HepG2 (cell line): Measurements from ENCODE around the gene TRAPPC10. TPM values are rescaled to one million over a fixed set of nuclear protein-coding genes. Genes with fewer than 3 reads are reported as not detected.
A peak's percentile ranks its signal among the peaks of the same experiment; 100 is the strongest.

Source experiments
- ASH2L ChIP-seq: fragments of 300-600, 200-600 bp; sonication (generic); IDR thresholded peaks from 2 replicates; pipeline ENCODE4 v1.7.0; 2017; ENCODE audit warnings: low read depth, mild to moderate bottlenecking, moderate library complexity, mixed read lengths, low read length; ENCODE audit not compliant: insufficient read length
- BCL3 ChIP-seq: sonication (generic); formaldehyde crosslinking; IDR thresholded peaks from 2 replicates; pipeline ENCODE4 v1.5.1; 2020; ENCODE audit warnings: mild to moderate bottlenecking, missing genetic modification reagents, moderate library complexity
- CSRNP2 ChIP-seq: sonication (generic); formaldehyde crosslinking; conservative IDR thresholded peaks from 2 replicates; pipeline ENCODE4 v1.8.0; 2022; ENCODE audit warnings: low read depth, missing genetic modification reagents
- HBP1 ChIP-seq: IDR thresholded peaks from 2 replicates; pipeline ENCODE4 v1.6.1; 2016; ENCODE audit warnings: low read depth, control low read depth
- HIVEP1 ChIP-seq: sonication (generic); formaldehyde crosslinking; IDR thresholded peaks from 2 replicates; pipeline ENCODE4 v1.4.0; 2020; ENCODE audit warnings: mild to moderate bottlenecking, missing genetic modification reagents
- HOXA3 ChIP-seq: sonication (generic); formaldehyde crosslinking; IDR thresholded peaks from 2 replicates; pipeline ENCODE4 v1.5.0; 2020; ENCODE audit warnings: missing genetic modification reagents
- KDM5B ChIP-seq: sonication (generic); formaldehyde crosslinking; IDR thresholded peaks from 2 replicates; pipeline ENCODE4 v1.4.0; 2020; ENCODE audit warnings: missing genetic modification reagents, mild to moderate bottlenecking, borderline replicate concordance
- MATR3 ChIP-seq: sonication (generic); formaldehyde crosslinking; IDR thresholded peaks from 2 replicates; pipeline ENCODE4 v1.4.0; 2020; ENCODE audit warnings: missing genetic modification reagents
- PAX8 ChIP-seq: sonication (generic); formaldehyde crosslinking; IDR thresholded peaks from 2 replicates; pipeline ENCODE4 v1.8.0; 2022; ENCODE audit warnings: mild to moderate bottlenecking, missing genetic modification reagents, borderline replicate concordance
- PTBP1 ChIP-seq: fragments of 200-400 bp; formaldehyde crosslinking; IDR thresholded peaks from 2 replicates; pipeline ENCODE4 v1.6.1; 2018; ENCODE audit warnings: low read length, low read depth; ENCODE audit not compliant: poor library complexity, severe bottlenecking
- RARA ChIP-seq: IDR thresholded peaks from 2 replicates; pipeline ENCODE4 v1.6.1; 2016; ENCODE audit warnings: missing genetic modification reagents, missing compliant biosample characterization
- SALL1 ChIP-seq: sonication (generic); formaldehyde crosslinking; IDR thresholded peaks from 2 replicates; pipeline ENCODE4 v1.8.0; 2022; ENCODE audit warnings: mild to moderate bottlenecking, missing genetic modification reagents
- SP5 ChIP-seq: IDR thresholded peaks from 2 replicates; pipeline ENCODE4 v1.6.1; 2016; ENCODE audit warnings: low read depth, borderline replicate concordance
- TFE3 ChIP-seq: IDR thresholded peaks from 2 replicates; pipeline ENCODE4 v1.6.1; 2016
- TRIM22 ChIP-seq: fragments of 450-650 bp; IDR thresholded peaks from 2 replicates; pipeline ENCODE4 v1.6.1; 2017
- YEATS4 ChIP-seq: sonication (generic); formaldehyde crosslinking; IDR thresholded peaks from 2 replicates; pipeline ENCODE4 v1.4.0; 2020; ENCODE audit warnings: missing genetic modification reagents, borderline replicate concordance
- ZBTB8A ChIP-seq: sonication (generic); formaldehyde crosslinking; IDR thresholded peaks from 2 replicates; pipeline ENCODE4 v1.4.0; 2020; ENCODE audit warnings: mild to moderate bottlenecking, low read depth, missing genetic modification reagents, borderline replicate concordance
- ZNF232 ChIP-seq: sonication (generic); formaldehyde crosslinking; IDR thresholded peaks from 2 replicates; pipeline ENCODE4 v1.4.0; 2020; ENCODE audit warnings: missing genetic modification reagents, borderline replicate concordance
- ZNF263 ChIP-seq: sonication (generic); formaldehyde crosslinking; IDR thresholded peaks from 2 replicates; pipeline ENCODE4 v1.4.0; 2020; ENCODE audit warnings: missing genetic modification reagents
- ZNF274 ChIP-seq: sonication (generic); formaldehyde crosslinking; IDR thresholded peaks from 2 replicates; pipeline ENCODE4 v1.5.1; 2020; ENCODE audit warnings: mild to moderate bottlenecking, missing genetic modification reagents
- ZNF557 ChIP-seq: sonication (generic); formaldehyde crosslinking; IDR thresholded peaks from 2 replicates; pipeline ENCODE4 v1.4.0; 2020; ENCODE audit warnings: missing genetic modification reagents
- ZNF572 ChIP-seq: sonication (generic); formaldehyde crosslinking; IDR thresholded peaks from 2 replicates; pipeline ENCODE4 v1.5.1; 2020; ENCODE audit warnings: mild to moderate bottlenecking, missing genetic modification reagents
- ZNF598 ChIP-seq: sonication (generic); formaldehyde crosslinking; IDR thresholded peaks from 2 replicates; pipeline ENCODE4 v1.5.1; 2020; ENCODE audit warnings: mild to moderate bottlenecking, missing genetic modification reagents, borderline replicate concordance
- ZNF670 ChIP-seq: sonication (generic); formaldehyde crosslinking; IDR thresholded peaks from 2 replicates; pipeline ENCODE4 v1.8.0; 2022; ENCODE audit warnings: mild to moderate bottlenecking, missing genetic modification reagents, borderline replicate concordance
- ZSCAN31 ChIP-seq: sonication (generic); formaldehyde crosslinking; IDR thresholded peaks from 2 replicates; pipeline ENCODE4 v1.5.0; 2020; ENCODE audit warnings: low read depth, mild to moderate bottlenecking, missing genetic modification reagents
- polyA plus RNA-seq, 8 experiments: library from polyadenylated mRNA; depleted of rRNA in 3 of 8; stranded (reverse) in 7 of 8; unstranded in 1 of 8; fragments of >200 nt; fragmentation: Illumina TruSeq in 4 of 8; extraction: Trizol in 4 of 8; gene quantifications; 2 replicates each; pipeline versions ENCODE4 v1.2.1 to v1.2.3, GENCODE V29; 2011 to 2016; ENCODE audit warnings: low read depth in 4 of 8, missing spikeins in 1 of 8, mixed read lengths in 1 of 8; ENCODE audit not compliant: insufficient read depth in 1 of 8
- total RNA-seq, 5 experiments: library from RNA; depleted of rRNA; stranded (reverse); fragments of >200 nt; fragmentation: Illumina TruSeq; extraction: Trizol; gene quantifications; 2 replicates each; pipeline ENCODE4 v1.2.3, GENCODE V29; 2016; ENCODE audit warnings: low read depth in 1 of 5

The TRAPPC10 gene
- total and polyA plus RNA-seq, 2 of the 13 experiments (the other 11 are each of a cell fraction or from before 2014, with no cell fraction given) = 10.6 to 16.5 TPM

- TF ChIP-seq ZNF670 (CRISPR knock-in tag) (no peak), TRIM22 (no peak), TFE3 (CRISPR knock-in tag) (no peak), HIVEP1 (0 out of 2 replicates have a peak, but pooled peaks have one; percentile 8), HBP1 (CRISPR knock-in tag) (no peak), CSRNP2 (CRISPR knock-in tag) (no peak), RARA (CRISPR knock-in tag) (peak; percentile 38; the same call in 1 of the 2 replicates), ZSCAN31 (CRISPR knock-in tag) (no peak), ASH2L (peak; percentile 20), ZNF598 (CRISPR knock-in tag) (peak; percentile 58; the same call in 1 of the 2 replicates), ZNF232 (CRISPR knock-in tag) (no peak), PTBP1 (no peak), SALL1 (CRISPR knock-in tag) (peak; percentile 47), ZNF263 (CRISPR knock-in tag) (no peak), SP5 (CRISPR knock-in tag) (peak; percentile 89), ZNF572 (CRISPR knock-in tag) (no peak), ZNF557 (CRISPR knock-in tag) (no peak), YEATS4 (CRISPR knock-in tag) (no peak), MATR3 (no peak), ZBTB8A (no peak), BCL3 (0 out of 2 replicates have a peak, but pooled peaks have one; percentile 48), KDM5B (CRISPR knock-in tag) (peak; percentile 47; the same call in 1 of the 2 replicates), ZNF274 (CRISPR knock-in tag) (no peak), PAX8 (CRISPR knock-in tag) (no peak), HOXA3 (CRISPR knock-in tag) (peak; percentile 19; the same call in 1 of the 2 replicates)
These were observed 1.7 kb upstream of the TRAPPC10 start (continued) for GRCh38 chr21:44010429-44010828.
